Measurements from ENCODE around the gene USP24.

GRCh38 chr1:55076356-55076755, 138.8 kb downstream of the USP24 start:
- TF ChIP-seq ZSCAN18 (CRISPR knock-in tag; IDR thresholded peaks at IDR 0.05) (no peak), CTCF (IDR thresholded peaks at IDR 0.05) (no peak), PRDM15 (CRISPR knock-in tag; IDR thresholded peaks at IDR 0.05) (no peak), ZNF671 (CRISPR knock-in tag; IDR thresholded peaks at IDR 0.05) (no peak), ELF4 (CRISPR knock-in tag; IDR thresholded peaks at IDR 0.05; ENCODE audit: low read depth) (no peak), MLX (CRISPR knock-in tag; IDR thresholded peaks at IDR 0.05) (no peak), SMAD4 (CRISPR knock-in tag; IDR thresholded peaks at IDR 0.05) (no peak), CREB1 (CRISPR knock-in tag; IDR thresholded peaks at IDR 0.05) (no peak)
- TF ChIP-seq, protein P1, sequence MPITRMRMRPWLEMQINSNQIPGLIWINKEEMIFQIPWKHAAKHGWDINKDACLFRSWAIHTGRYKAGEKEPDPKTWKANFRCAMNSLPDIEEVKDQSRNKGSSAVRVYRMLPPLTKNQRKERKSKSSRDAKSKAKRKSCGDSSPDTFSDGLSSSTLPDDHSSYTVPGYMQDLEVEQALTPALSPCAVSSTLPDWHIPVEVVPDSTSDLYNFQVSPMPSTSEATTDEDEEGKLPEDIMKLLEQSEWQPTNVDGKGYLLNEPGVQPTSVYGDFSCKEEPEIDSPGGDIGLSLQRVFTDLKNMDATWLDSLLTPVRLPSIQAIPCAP (CRISPR knock-in tag; IDR thresholded peaks at IDR 0.05), result no peak
